ENCODE data around the gene ADAT1. TPM values are rescaled to one million over a fixed set of nuclear protein-coding genes. Genes with fewer than 3 reads are reported as not detected.
A peak's percentile ranks its signal among the peaks of the same experiment; 100 is the strongest.

Gene ADAT1
- total RNA-seq, result 43.2 and 56.9 TPM in 2 replicates

DNA sequence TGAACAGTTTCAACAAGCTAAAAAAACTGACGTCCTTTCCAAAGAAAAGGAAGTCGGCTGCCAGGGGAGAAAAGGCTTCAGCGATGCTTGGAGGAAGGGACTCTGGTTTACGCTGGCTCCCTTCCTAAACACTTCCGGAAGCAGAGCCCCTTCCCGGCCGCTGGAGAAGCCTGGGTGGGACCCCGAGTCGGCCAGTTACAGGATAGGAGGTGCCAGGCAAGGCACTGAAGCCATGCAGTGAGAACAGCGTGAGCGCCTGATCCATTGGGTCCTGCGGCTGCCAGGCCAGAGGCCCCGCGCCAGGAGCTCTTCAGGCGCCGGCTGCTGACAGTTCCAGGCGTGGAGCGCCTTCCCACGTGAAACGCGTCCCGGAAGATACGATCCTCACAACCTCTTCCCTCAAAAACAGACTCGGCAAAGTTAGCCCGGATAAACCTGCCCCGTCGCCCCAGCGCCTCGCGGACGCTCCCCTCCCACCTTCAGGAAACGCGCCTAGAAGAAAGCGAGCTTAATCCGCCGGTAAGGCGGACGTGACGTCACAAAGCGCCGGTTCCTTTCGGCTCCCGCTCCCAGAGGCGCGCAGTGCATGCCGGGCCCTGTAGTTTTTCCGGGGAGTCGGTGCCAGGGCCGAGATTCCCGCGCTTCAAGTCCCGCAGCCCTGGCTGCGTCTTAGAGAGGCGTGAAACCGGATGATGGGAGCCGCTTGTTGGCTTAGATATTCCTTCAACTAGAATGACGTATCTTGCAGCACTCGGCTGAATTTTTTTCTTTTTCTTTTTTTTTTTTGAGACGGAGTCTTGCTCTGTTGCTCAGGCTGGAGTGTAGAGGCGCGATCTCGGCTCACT lies at the start of gene ADAT1:
TSS of gene ADAT1 (minus strand) at position 521 of the 845 bp plus-strand sequence. CDS start 2,482 bp downstream, outside the sequence.
- DNase-seq (ENCODE audit: low read depth in 2 of 2), result peak; percentile 98 to 99

DNA sequence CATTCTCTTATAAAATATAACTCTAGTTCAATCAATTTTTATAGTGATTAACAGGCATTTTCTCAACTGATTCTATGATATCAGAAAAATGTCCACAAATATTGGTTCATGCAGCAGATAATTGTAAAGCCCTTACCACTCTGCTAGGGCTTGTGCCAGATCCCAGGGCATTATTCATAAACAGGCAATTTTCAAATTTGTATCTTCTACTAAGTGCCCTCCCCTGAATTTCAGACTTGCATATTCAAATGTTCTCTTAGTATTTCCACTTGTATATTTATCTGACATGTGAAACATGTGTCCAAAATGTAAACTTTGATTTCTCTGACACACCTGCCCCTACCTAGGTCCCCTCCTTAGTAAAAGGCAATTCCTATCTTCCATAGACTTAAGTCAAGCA lies 44.4 kb upstream of the ADAT1 start:
- DNase-seq (ENCODE audit: low read depth in 2 of 2), result no peak

DNA sequence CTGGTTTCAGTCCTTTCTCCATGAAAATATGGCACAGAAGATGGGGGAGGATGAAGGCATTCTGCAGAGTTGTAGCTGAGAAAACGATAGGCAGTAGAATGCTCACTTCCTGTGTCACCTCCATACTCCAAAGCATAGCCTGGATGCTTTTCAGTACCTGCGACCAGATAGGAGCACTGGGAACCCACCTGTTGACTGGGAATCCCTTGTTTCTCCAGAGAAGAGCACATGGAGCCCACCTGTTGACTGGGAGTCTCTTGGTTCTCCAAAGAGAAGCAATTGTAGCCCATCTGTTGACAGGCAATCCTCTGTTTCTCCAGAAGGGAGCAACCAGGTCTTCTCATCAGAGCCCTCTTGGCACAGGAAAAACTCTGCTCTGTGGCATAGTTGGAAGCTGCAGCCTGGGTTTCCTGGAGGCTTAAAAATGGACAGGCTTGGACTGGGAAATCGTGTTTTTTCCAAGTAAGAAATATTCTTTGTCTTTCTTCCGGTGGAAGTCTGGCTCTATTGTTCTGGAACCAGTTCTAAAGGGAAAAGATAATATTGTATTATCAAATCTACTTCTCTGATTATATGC lies 37.7 kb upstream of the ADAT1 start:
- DNase-seq (ENCODE audit: low read depth in 2 of 2), result peak; percentile 38 to 62

GRCh38 chr16:75660321-75660720 lies 37.2 kb upstream of the ADAT1 start:
- no peak for DNase-seq (ENCODE audit: low read depth in 2 of 2)

- no peak for DNase-seq (ENCODE audit: low read depth in 2 of 2)
Measured at GRCh38 chr16:75658175-75658574, 35.1 kb upstream of the ADAT1 start.

- DNase-seq (ENCODE audit: low read depth in 2 of 2), result no peak
Measured at GRCh38 chr16:75653922-75654321, 30.8 kb upstream of the ADAT1 start.

GRCh38 chr16:75648265-75649076 lies 25.4 kb upstream of the ADAT1 start:
- peak; percentile 70 to 81 for DNase-seq (ENCODE audit: low read depth in 2 of 2)

DNA sequence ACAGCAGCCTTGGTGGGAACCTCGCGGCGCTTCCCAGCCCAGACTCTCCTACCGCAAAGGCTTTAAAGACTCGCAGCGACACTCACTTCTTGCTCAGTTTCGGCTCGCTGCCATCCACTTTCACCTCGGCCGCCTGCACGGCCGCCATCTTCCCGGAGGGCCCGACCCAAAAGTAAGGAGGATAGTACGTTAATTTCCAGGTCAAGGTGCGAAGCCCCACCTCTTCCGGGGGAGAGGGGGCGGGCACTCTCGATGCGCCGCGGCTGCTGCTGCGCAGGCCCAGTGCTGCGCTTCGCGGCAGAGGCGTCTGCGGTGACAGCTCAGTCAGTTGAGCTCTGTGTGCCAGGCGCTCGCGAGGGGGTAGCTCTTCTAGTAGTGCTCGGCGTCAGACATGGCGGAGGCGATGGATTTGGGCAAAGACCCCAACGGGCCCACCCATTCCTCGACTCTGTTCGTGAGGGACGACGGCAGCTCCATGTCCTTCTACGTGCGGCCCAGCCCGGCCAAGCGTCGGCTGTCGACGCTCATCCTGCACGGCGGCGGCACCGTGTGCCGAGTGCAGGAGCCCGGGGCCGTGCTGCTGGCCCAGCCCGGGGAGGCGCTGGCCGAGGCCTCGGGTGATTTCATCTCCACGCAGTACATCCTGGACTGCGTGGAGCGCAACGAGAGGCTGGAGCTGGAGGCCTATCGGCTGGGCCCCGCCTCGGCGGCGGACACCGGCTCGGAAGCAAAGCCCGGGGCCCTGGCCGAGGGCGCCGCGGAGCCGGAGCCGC lies 24.6 kb upstream of the ADAT1 start, which contains the start of the genes KARS1 and TERF2IP:
TSS of gene KARS1 (minus strand) at position 174 of the 773 bp plus-strand sequence. CDS start at position 148, 26 bp downstream.
TSS of gene TERF2IP (plus strand) at position 282 of the 773 bp plus-strand sequence. CDS start at position 392, 110 bp downstream.
- DNase-seq (ENCODE audit: low read depth in 2 of 2), result peak; percentile 96

GRCh38 chr16:75647112-75647491 lies 24.0 kb upstream of the ADAT1 start:
- no peak for DNase-seq (ENCODE audit: low read depth in 2 of 2)

DNA sequence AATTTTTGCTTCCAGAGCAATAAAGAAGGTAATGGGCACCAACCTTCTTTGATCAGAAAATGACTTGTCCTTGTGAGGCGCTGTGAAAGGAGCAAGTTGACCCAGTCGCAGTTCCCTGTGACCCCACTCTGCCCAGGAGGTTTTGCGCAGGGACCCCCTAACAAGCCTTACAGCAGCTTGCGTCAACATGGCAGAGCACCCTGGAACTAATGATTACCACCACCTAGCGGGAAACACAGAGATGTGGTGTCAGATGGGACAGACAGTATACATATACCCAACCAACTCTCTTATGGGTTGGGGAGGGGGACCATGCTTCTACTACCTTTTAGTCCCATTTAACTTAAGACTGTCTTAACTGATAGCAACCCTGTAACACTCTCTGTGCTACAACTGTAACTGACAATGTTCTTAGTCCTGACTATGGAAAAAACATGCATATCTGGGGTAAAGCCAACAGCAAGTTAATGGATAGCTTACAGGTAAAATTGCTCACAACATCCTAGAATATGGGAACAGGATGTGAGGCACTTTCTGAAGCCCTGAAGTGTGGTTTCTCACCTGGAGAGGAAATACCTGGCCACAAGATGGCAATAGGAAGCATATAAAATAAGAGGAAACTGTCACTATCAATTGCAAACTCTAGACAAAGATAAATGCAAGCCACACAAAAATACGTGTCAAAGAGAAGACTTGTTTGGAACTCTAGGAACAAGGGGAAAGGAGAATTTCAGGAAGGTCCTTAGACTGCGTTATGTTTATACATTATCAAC lies 21.3 kb upstream of the ADAT1 start:
- no peak for DNase-seq (ENCODE audit: low read depth in 2 of 2)

GRCh38 chr16:75640598-75640997 lies 17.5 kb upstream of the ADAT1 start:
- no peak for DNase-seq (ENCODE audit: low read depth in 2 of 2)

GRCh38 chr16:75635036-75635435 lies 12.0 kb upstream of the ADAT1 start:
- no peak for DNase-seq (ENCODE audit: low read depth in 2 of 2)

DNA sequence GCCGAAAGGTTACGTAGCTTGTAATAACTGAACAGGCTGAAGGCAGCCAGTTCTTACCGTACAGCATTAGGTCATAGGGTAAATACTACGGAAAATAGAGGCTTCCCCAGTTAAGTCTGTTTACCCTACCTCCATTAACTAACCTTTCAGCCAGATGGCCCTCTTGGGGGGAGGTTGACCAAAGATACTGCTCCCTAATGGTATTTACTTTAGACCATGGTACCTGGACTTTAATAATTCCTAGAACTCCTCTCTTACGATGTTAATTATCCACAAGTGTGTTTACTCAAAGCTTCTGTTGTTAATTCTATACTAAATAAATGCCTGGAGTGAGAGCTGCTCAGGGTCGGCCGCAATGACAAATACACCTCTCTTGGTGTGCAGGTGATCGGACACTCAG lies 9.8 kb upstream of the ADAT1 start:
- DNase-seq (ENCODE audit: low read depth in 2 of 2), result no peak

DNA sequence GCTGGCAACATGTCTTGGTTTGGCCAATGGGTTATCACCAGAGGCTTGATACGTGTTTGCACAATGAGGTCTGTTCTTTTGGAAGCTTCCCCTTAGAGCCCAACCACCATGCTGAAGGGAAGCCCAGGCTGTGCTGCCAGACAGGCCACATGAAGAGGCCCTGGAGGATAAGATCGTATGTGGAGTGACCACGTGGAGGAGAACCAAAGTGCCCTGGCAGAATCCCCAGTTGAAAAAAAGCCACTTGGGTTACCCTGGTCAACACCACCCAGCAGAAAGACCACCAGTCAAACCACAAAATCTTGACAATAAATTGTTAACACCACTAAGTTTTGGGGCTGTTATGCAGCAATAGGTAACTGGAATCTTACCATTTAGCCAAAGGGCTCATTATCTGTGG lies 7.0 kb upstream of the ADAT1 start:
- no peak for DNase-seq (ENCODE audit: low read depth in 2 of 2)

- no peak for DNase-seq (ENCODE audit: low read depth in 2 of 2)
Measured at GRCh38 chr16:75629132-75629531, 6.1 kb upstream of the ADAT1 start.

DNA sequence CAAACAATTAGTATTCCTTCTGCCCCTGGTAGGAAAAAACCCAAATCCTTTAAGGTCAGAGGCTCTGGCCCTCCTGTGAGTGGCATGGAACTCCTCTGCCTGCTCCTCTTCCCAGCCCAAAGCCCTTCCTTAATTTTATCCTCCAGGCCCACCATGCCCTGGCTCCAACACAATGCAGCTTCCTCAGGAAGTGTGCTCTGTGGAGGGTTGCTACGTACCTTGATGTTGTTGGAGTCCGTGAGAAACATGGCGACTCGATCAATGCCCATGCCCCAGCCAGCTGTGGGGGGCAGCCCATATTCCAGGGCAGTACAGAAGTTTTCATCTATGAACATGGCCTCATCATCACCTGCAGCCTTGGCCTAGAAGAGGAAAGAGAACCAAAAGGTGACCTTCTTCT lies 5.3 kb upstream of the ADAT1 start:
- DNase-seq (ENCODE audit: low read depth in 2 of 2), result peak; percentile 40 to 52

DNA sequence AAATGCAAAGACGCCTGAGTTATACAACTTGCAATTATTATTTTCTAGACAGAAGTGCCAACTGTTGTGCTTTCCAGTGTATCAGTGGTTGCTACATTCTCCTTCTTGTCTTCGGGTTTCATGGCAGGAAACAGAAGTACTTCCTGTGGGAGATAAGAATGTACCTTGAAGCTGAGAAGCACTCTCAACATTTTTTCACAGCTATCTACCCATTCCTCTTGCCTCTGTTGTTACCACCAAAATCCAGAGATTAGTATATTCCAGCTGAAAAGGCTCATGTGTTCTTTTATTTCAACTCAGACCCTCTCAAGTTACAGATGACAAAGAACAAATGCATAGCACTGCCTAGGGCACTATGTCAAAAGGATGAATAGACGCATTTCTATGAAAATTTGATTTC lies 4.8 kb upstream of the ADAT1 start:
- DNase-seq (ENCODE audit: low read depth in 2 of 2), result peak in 1 of 2 donors; percentile 62

DNA sequence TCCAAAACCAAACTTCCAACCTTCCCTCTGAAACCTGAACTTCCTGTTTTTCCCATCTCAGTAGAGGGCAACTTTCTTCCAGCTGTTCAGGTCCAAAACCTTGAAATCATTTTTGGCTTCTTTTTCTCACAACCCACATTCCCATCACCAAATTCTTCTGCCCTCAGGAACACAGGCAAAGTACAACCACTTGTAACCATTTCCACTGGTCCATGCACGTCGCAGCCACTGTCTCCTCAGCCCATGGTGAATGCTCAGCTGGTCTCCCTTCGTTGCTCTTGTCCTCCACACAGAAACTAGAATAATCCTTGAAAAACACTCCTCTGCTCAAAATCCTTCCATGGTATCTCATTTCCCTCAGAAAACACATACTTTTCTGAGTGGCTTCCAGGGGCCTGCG lies 3.7 kb upstream of the ADAT1 start:
- no peak for DNase-seq (ENCODE audit: low read depth in 2 of 2)

GRCh38 chr16:75624921-75625334 lies 1.8 kb upstream of the ADAT1 start:
- DNase-seq (ENCODE audit: low read depth in 2 of 2), result peak in 1 of 2 donors; percentile 9

DNA sequence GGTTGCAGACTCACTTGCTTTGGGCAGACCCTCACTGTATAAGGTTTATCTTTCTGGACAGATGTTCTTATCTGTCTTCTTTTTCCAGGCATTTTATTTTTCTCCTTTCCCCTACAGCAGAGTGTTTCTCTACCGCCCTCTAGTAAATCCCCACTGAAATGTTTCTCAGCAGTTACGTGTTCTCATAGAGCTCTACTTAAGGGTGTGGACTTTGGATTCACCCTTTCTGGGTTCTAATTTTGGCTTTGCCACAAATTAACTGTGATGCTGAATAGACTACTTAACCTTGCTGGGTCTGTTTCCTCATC lies 2.0 kb downstream of the ADAT1 start:
- peak; percentile 66 for DNase-seq (ENCODE audit: low read depth in 2 of 2)

All from lung microvascular endothelial cell (primary cell).